Natural killer cell (primary cell): ENCODE results near the gene RBM33. TPM values are rescaled to one million over a fixed set of nuclear protein-coding genes. Genes with fewer than 3 reads are reported as not detected.
A peak's percentile ranks its signal among the peaks of the same experiment; 100 is the strongest.

Source experiments
- ATAC-seq, 3 donors: fragments of 150-1000 bp in 2 of 3; fragments of 200-7000 bp in 1 of 3; cut with Tn5 transposase; 1 replicate in 1 of 3; 2 replicates in 2 of 3; pipeline ENCODE4 v1.10.0; 2021; ENCODE audit warnings: mild to moderate bottlenecking in 2 of 3, moderate library complexity in 2 of 3
- DNase-seq, 2 donors: peaks; one replicate each; pipeline versions ENCODE4 v3.0.0 to v3.0.0-alpha.2; 2013 to 2021; ENCODE audit warnings: mixed read lengths in 1 of 2
- H3K27ac ChIP-seq: one replicate; pipeline ENCODE4 v1.5.1; 2013; ENCODE audit warnings: mild to moderate bottlenecking, low read length
- H3K27me3 ChIP-seq: one replicate; pipeline ENCODE4 v1.6.1; 2013; ENCODE audit warnings: low read length; ENCODE audit not compliant: control insufficient read depth, insufficient read depth
- H3K36me3 ChIP-seq: one replicate; pipeline ENCODE4 v1.6.1; 2013; ENCODE audit warnings: low read length; ENCODE audit not compliant: control insufficient read depth, insufficient read depth
- H3K4me1 ChIP-seq: one replicate; pipeline ENCODE4 v1.6.1; 2013; ENCODE audit warnings: low read length; ENCODE audit not compliant: control insufficient read depth, insufficient read depth
- H3K4me3 ChIP-seq: one replicate; pipeline ENCODE4 v1.5.1; 2013; ENCODE audit warnings: low read length
- H3K9me3 ChIP-seq: one replicate; pipeline ENCODE4 v1.6.1; 2013; ENCODE audit warnings: low read length; ENCODE audit not compliant: control insufficient read depth, insufficient read depth
- H3K27ac Mint-ChIP-seq, 2 donors: one replicate each; pipeline ENCODE4 v1.8.0; 2022; ENCODE audit warnings: mild to moderate bottlenecking in 2 of 2, mixed read lengths in 2 of 2, moderate library complexity in 1 of 2
- H3K27me3 Mint-ChIP-seq, 2 donors: one replicate each; pipeline ENCODE4 v1.8.0; 2022; ENCODE audit warnings: low read depth in 2 of 2, mixed read lengths in 2 of 2
- H3K36me3 Mint-ChIP-seq: one replicate; pipeline ENCODE4 v1.8.0; 2022; ENCODE audit warnings: mixed read lengths
- H3K4me1 Mint-ChIP-seq, 2 donors: one replicate each; pipeline ENCODE4 v1.8.0; 2022; ENCODE audit warnings: mixed read lengths in 2 of 2
- H3K4me3 Mint-ChIP-seq: one replicate; pipeline ENCODE4 v1.8.0; 2022; ENCODE audit warnings: mild to moderate bottlenecking, moderate library complexity, mixed read lengths
- H3K9me3 Mint-ChIP-seq, 2 donors: one replicate each; pipeline ENCODE4 v1.8.0; 2022; ENCODE audit warnings: mixed read lengths in 2 of 2
- WGBS: methylation state at CpG from one replicate; pipeline ENCODE4 v1.1.7; 2013; ENCODE audit warnings: missing lambda C conversion rate; ENCODE audit not compliant: insufficient coverage; 5-methylcytosine and 5-hydroxymethylcytosine counted together
- intact Hi-C: fragments of 100-400 bp; cut with micrococcal nuclease; formaldehyde crosslinking; loops from one replicate; pipeline ENCODE4 v1.14.2; 2022
- total RNA-seq, 4 donors: library from RNA; stranded (reverse); fragments of 120-200 nt in 1 of 4; gene quantifications; one replicate each; pipeline versions ENCODE4 v1.2.3 to v1.2.4, GENCODE V29; 2013 to 2022
- TF ChIP-seq, protein P1 (sequence below): fragments of 200-600 bp; IDR thresholded peaks from one replicate; pipeline ENCODE4 v1.8.0; 2022; ENCODE audit warnings: antibody characterized with exemption

RBM33 gene
- total RNA-seq, 3 donors from 2014 or later (not counting 1 experiment from before 2014, with no cell fraction given) = 161 to 182 (median 182) TPM

DNA sequence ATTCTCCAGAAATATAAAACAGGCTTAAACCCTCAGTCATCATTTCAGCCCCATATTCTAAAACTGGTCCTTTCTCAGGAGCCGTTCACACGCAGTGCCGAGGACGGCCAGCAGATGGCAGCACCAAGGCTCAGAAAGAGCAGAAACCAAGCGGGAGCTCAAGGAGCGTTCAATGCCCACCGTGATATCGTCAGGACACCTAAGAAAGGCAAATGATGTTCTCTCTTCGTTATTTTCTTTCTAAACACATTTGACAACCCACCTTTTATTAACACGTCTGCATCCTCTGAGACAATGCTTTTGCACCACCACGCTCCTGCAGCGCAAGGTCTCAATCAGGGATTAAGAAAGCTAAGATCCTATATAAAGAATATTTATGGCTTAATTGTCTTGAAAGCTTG lies 45.7 kb upstream of the RBM33 start:
- peak; percentile 87 to 94 (median 91) for ATAC-seq
- peaks cover 5 to 9% of the 10 kb centered on the region in 2 donors for H3K4me1 Mint-ChIP-seq

GRCh38 chr7:155602156-155602555 lies 42.3 kb upstream of the RBM33 start:
- WGBS = 91% methylated on average over 24 of the region's 24 CpGs
- TF ChIP-seq, protein P1, sequence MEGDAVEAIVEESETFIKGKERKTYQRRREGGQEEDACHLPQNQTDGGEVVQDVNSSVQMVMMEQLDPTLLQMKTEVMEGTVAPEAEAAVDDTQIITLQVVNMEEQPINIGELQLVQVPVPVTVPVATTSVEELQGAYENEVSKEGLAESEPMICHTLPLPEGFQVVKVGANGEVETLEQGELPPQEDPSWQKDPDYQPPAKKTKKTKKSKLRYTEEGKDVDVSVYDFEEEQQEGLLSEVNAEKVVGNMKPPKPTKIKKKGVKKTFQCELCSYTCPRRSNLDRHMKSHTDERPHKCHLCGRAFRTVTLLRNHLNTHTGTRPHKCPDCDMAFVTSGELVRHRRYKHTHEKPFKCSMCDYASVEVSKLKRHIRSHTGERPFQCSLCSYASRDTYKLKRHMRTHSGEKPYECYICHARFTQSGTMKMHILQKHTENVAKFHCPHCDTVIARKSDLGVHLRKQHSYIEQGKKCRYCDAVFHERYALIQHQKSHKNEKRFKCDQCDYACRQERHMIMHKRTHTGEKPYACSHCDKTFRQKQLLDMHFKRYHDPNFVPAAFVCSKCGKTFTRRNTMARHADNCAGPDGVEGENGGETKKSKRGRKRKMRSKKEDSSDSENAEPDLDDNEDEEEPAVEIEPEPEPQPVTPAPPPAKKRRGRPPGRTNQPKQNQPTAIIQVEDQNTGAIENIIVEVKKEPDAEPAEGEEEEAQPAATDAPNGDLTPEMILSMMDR = no peak

More for the DNA sequence above, 45.7 kb upstream of the RBM33 start:
- DNase-seq = peak; percentile 80 to 86
- Histone ChIP-seq H3K36me3 (no peaks in the 10 kb centered on the region), H3K27me3 (peaks cover 5% of the 10 kb centered on the region), H3K9me3 (no peaks in the 10 kb centered on the region), H3K4me1 (peaks cover 7% of the 10 kb centered on the region), H3K27ac (no peak overlapping the region), H3K4me3 (no peak overlapping the region)
- TF ChIP-seq, protein P1 = peak; percentile 95
- H3K27ac Mint-ChIP-seq = no peak overlapping the region
- no peak overlapping the region for H3K4me3 Mint-ChIP-seq
- H3K9me3 Mint-ChIP-seq = no peaks in the 10 kb centered on the region
- 13% methylated on average over 12 of the region's 12 CpGs for WGBS
- peaks cover 31% of the 10 kb centered on the region in 2 donors for H3K27me3 Mint-ChIP-seq
- intact Hi-C loops = loop anchor here (1.0 kb wide), 2 partner anchors 139 to 169 kb away; no protein-coding TSS in a partner anchor
- H3K36me3 Mint-ChIP-seq = no peaks in the 10 kb centered on the region

DNA sequence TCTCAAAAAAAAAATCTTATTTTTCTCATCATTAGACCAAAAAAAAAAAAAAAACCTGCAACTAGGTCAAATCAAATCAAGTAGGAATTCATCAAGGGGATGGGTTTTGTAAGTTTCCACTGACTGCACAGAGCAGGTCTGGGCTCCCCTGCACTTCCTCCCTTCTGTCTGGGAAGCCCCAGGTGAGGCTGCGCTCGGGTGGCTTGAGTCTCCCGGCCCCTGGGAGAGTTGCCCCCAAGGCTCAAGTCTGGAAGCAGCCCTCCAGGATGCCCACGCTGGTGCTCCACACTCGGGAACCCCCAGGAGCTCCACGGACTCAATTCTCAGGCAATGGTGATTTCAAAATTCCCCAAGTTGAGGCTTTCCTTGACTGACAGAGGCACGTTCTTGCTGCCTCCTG lies 41.7 kb upstream of the RBM33 start:
- ATAC-seq (no peak), DNase-seq (no peak)
- Mint-ChIP-seq H3K4me3 (no peak overlapping the region), H3K27me3 (peaks cover 33 to 37% of the 10 kb centered on the region in 2 donors), H3K36me3 (no peaks in the 10 kb centered on the region), H3K4me1 (peaks cover 5 to 9% of the 10 kb centered on the region in 2 donors), H3K9me3 (no peaks in the 10 kb centered on the region), H3K27ac (no peak overlapping the region)
- 61% methylated on average over 7 of the region's 7 CpGs for WGBS
- H3K27me3 ChIP-seq = peaks cover 5% of the 10 kb centered on the region
- H3K9me3 ChIP-seq = no peaks in the 10 kb centered on the region
- no peak overlapping the region for H3K4me3 ChIP-seq
- no peaks in the 10 kb centered on the region for H3K36me3 ChIP-seq
- TF ChIP-seq, protein P1 = no peak
- H3K4me1 ChIP-seq = peaks cover 3% of the 10 kb centered on the region
- intact Hi-C loops = no loop called here
- H3K27ac ChIP-seq = no peak overlapping the region

More at GRCh38 chr7:155602156-155602555, 42.3 kb upstream of the RBM33 start:
- Mint-ChIP-seq H3K27ac (no peak overlapping the region), H3K4me1 (peaks cover 5 to 9% of the 10 kb centered on the region in 2 donors), H3K36me3 (no peaks in the 10 kb centered on the region), H3K27me3 (peaks cover 33 to 37% of the 10 kb centered on the region in 2 donors), H3K4me3 (no peak overlapping the region), H3K9me3 (no peaks in the 10 kb centered on the region)
- ATAC-seq (no peak), DNase-seq (no peak)
- Histone ChIP-seq H3K27ac (no peak overlapping the region), H3K4me1 (peaks cover 3% of the 10 kb centered on the region), H3K9me3 (no peaks in the 10 kb centered on the region), H3K27me3 (peaks cover 5% of the 10 kb centered on the region), H3K4me3 (no peak overlapping the region), H3K36me3 (no peaks in the 10 kb centered on the region)
- intact Hi-C loops = no loop called here
